Measurements from ENCODE around the gene CES2. TPM values are rescaled to one million over a fixed set of nuclear protein-coding genes. Genes with fewer than 3 reads are reported as not detected.
"Not testable (repeated sequence)": the region's sequence is repeated elsewhere in the genome, so short reads cannot be mapped to it uniquely, and the experiment has no call there.

The CES2 gene
- total RNA-seq, 2 experiments from 2014 or later, result 32.5 to 32.7 TPM

DNA sequence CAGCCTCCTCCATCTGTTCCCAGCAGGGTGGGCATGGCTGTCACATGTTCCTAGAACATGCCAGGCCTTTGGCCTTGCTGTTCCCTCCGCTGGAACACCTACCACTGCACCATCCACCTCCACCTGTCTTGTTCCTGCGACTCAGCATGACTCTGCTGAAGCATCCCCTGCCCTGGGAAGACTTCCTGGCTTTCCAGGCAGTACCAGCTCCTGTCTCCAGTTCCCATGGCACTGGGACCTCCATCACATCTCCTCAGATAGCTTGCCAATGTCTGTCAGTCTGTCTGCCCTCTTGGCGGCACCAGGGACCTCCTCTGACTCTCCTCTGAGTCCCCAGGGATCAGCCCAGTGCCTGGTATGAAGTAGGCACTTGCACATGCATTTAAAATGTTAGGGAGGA lies 39.3 kb upstream of the CES2 start:
- intact Hi-C loops (cut with micrococcal nuclease), result loop anchor here (2.0 kb wide), 2 partner anchors 33 to 51 kb away; no protein-coding TSS in a partner anchor
- H3K27ac Mint-ChIP-seq, result no peak overlapping the region
- DNase-seq, result no peak

DNA sequence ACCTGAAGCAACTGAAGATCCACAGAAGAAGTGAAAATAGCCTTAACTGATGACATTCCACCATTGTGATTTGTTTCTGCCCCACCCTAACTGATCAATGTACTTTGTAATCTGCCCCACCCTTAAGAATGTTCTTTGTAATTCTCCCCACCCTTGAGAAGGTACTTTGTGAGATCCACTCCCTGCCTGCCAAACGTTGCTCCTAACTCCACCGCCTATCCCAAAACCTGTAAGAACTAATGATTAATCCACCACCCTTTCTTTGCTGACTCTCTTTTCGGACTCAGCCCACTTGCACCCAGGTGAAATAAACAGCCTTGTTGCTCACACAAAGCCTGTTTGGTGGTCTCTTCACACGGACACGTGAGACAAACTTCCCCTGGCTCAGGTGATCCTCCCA lies 38.6 kb upstream of the CES2 start:
- ChIA-PET CTCF (interaction anchor here (2.7 to 4.4 kb wide), 4 partner anchors 8 to 36 kb away, joined by 10 to 33 read pairs (median 18); partner anchors contain the start of genes CIAO2B and RRAD), POLR2A (interaction anchor here (1.2 to 1.4 kb wide), 2 partner anchors 32 to 50 kb away, joined by 3 to 5 read pairs; no protein-coding TSS in a partner anchor)
- H3K9me3 Mint-ChIP-seq; DNase-seq; H3K4me1 Mint-ChIP-seq (ENCODE audit: low read depth); H3K27ac Mint-ChIP-seq; H3K36me3 Mint-ChIP-seq; H3K4me3 Mint-ChIP-seq; intact Hi-C loops (cut with micrococcal nuclease); H3K27me3 Mint-ChIP-seq: not testable (repeated sequence)

More for the DNA sequence above, 39.3 kb upstream of the CES2 start:
- H3K9me3 Mint-ChIP-seq, result no peaks in the 10 kb centered on the region
- H3K36me3 Mint-ChIP-seq, result peaks cover 2% of the 10 kb centered on the region
- no peak overlapping the region for H3K4me3 Mint-ChIP-seq
- H3K4me1 Mint-ChIP-seq (ENCODE audit: low read depth), result peaks cover 8% of the 10 kb centered on the region
- ChIA-PET CTCF (interaction anchor here (1.0 to 4.4 kb wide), 10 partner anchors 9 to 140 kb away, joined by 3 to 33 read pairs (median 10); partner anchors contain the start of genes CES3, CIAO2B, NAE1 and RRAD), POLR2A (interaction anchor here (1.2 to 1.4 kb wide), 2 partner anchors 33 to 50 kb away, joined by 3 to 5 read pairs; no protein-coding TSS in a partner anchor)
- no peaks in the 10 kb centered on the region for H3K27me3 Mint-ChIP-seq

DNA sequence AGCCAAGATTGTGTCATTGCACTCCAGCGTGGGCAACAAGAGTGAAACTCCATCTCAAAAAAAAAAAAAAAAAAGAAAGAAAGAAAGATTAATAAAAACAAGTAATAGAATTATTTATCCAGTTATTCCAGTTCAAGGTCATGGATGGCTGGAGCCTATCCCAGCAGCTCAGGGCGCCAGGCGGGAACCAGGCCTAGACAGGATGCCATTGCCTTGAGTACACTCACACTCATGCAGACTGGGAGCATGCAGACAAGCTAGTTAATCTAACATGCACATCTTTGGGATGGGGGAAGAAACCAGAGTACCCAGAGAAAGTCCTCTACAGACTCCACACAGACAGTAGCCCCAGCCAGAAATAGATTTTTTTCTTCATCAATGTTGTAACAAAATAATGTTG lies 37.1 kb upstream of the CES2 start:
- Mint-ChIP-seq H3K4me3 (no peak overlapping the region), H3K4me1 (ENCODE audit: low read depth) (peaks cover under 1% of the 10 kb centered on the region), H3K27me3 (no peaks in the 10 kb centered on the region), H3K27ac (no peak overlapping the region), H3K9me3 (no peaks in the 10 kb centered on the region), H3K36me3 (peaks cover under 1% of the 10 kb centered on the region)
- CTCF ChIA-PET, result interaction anchor here (1.2 to 3.5 kb wide), 2 partner anchors 7 to 31 kb away, joined by 4 to 14 read pairs; no protein-coding TSS in a partner anchor
- DNase-seq, result no peak
- intact Hi-C loops (cut with micrococcal nuclease), result no loop called here
- POLR2A ChIA-PET, result no interaction called here

DNA sequence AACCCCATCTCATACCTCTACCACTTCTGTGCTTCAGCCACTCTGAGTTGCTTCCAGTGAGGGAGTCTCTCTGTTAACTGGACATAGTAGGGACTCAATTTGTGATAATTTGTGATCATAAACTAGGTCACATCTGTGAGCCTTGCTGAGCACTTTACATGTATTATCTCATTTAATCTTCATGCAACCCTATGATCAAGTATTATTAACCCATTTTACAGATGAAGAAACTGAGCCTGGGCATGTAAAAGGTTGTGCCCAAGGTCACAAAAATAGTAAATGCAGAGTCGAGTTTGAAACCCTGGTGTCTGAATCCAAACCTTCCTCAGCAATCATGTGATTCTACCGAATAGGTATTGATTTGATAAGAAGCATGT lies 36.4 kb upstream of the CES2 start:
- DNase-seq, result no peak
- Mint-ChIP-seq H3K4me3 (no peak overlapping the region), H3K27me3 (no peaks in the 10 kb centered on the region), H3K36me3 (no peaks in the 10 kb centered on the region), H3K4me1 (ENCODE audit: low read depth) (no peaks in the 10 kb centered on the region), H3K9me3 (no peaks in the 10 kb centered on the region), H3K27ac (no peak overlapping the region)
- CTCF ChIA-PET, result no interaction called here
- intact Hi-C loops (cut with micrococcal nuclease), result no loop called here
- POLR2A ChIA-PET, result no interaction called here

DNA sequence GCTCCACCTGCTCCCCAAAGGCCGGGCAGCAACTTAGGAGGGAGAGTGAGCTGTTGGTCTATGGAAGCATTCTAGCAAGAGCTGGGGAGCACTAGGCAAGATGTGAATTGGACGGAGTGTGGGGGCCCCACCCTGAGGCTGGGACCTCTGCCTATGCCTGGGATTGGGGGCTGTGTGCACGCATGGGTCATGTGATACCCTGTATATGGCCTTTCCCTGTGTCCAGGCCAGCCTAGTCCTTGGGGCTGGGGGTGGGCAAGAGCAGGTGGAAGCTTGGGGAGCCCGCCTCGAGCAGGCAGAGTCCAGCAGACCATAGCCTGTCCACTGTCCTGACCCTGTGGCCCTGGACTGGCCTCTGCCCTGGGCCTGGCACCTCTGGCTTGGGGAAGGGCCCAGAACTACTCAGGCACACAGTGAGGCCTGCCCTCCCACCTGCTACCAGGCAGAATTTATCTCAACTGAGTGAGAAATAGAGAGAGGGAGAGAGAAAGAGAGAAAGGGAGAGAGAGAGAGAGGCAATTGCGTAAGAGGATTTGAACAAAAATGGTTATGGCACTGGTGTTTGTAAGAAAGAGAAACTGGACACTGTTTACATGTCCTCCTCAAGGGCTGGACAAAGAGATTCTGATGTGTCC lies 35.9 kb upstream of the CES2 start:
- H3K27me3 Mint-ChIP-seq, result no peaks in the 10 kb centered on the region
- intact Hi-C loops (cut with micrococcal nuclease), result no loop called here
- H3K27ac Mint-ChIP-seq, result no peak overlapping the region
- no peaks in the 10 kb centered on the region for H3K36me3 Mint-ChIP-seq
- H3K4me1 Mint-ChIP-seq (ENCODE audit: low read depth), result no peaks in the 10 kb centered on the region
- no peaks in the 10 kb centered on the region for H3K9me3 Mint-ChIP-seq
- no peak overlapping the region for H3K4me3 Mint-ChIP-seq
- ChIA-PET POLR2A (no interaction called here), CTCF (no interaction called here)
- DNase-seq, result no peak

DNA sequence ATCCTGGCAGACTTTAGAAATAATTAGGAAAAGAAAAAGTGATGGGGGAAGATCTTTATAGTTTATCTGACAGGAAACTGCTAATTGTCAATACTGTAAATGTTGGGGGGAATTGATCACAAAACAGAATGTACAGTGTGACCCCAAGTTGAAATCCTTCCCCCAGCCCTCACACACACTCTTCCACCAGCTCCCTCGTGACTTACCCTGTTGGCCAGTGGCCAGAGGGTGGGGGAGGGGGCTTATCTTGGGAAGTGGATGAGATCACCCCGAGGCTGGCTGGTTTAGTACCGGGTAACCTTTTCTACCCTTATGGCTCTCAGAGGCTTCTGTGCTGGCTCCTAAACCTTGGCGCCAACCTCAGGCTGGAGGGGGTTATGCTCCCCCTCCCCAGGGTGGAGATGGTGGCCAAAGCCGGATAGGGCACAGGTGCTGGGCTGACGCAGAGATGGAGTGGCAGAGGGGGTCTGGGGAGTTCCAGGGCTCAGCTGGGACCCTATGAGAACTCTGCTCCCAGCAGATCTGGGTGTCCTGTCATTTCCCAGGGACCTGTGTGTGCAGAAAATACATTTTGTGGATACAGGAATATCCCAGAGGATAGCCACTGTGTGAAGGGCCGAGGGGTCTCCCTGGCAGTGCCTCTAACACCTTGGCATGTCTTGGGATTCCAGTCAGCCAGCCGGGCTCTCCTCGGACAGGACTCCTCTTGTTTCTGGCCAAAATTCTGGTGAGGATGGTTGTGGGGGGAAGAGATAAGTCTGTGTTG lies 35.2 kb upstream of the CES2 start:
- H3K4me3 Mint-ChIP-seq, result no peak overlapping the region
- no peaks in the 10 kb centered on the region for H3K9me3 Mint-ChIP-seq
- ChIA-PET CTCF (interaction anchor here (0.6 to 1.1 kb wide), 2 partner anchors 37 to 255 kb away, joined by 3 read pairs; no protein-coding TSS in a partner anchor), POLR2A (no interaction called here)
- no peaks in the 10 kb centered on the region for H3K4me1 Mint-ChIP-seq (ENCODE audit: low read depth)
- no peaks in the 10 kb centered on the region for H3K36me3 Mint-ChIP-seq
- no peak overlapping the region for H3K27ac Mint-ChIP-seq
- H3K27me3 Mint-ChIP-seq, result no peaks in the 10 kb centered on the region
- intact Hi-C loops (cut with micrococcal nuclease), result no loop called here
- no peak for DNase-seq

DNA sequence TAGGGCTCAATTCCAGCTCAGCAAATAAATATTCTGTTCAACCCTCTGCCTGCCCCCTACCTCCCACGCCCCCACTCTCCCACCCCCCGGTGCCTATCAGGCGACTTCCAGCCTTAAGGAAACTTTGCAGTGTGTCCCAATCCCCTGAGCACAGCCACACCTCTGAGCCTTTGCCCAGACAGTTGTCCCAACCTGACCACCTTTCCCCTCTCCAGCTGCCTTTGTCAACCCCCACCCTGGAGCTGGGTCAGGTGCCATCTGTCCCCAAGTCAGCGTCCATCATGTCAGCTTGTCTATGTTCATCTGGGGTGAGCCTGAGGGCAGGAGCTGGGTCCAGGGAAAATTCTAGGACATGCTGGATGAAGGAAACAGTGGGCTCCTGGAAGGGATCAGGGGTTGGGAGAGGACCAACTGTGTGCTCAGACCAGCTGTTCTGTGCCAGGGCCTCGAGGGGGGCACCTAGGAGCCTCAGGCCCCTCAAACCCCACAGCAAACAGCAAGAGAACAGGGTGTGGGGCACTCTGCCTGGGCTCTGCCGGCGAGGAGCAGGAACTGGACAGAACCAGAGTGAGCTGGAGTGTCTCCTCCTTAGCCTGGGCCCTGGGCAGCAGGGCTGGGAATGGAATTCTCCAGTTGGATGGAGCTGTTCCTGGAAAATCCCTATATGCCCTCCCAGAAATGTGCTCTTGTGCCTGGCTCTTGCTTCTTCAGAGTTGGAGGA lies 34.4 kb upstream of the CES2 start:
- intact Hi-C loops (cut with micrococcal nuclease), result no loop called here
- Mint-ChIP-seq H3K4me1 (ENCODE audit: low read depth) (peaks cover 2% of the 10 kb centered on the region), H3K9me3 (no peaks in the 10 kb centered on the region), H3K27ac (no peak overlapping the region), H3K27me3 (no peaks in the 10 kb centered on the region), H3K36me3 (no peaks in the 10 kb centered on the region), H3K4me3 (no peak overlapping the region)
- ChIA-PET POLR2A (no interaction called here), CTCF (interaction anchor here (0.6 to 1.1 kb wide), 2 partner anchors 37 to 254 kb away, joined by 3 read pairs; no protein-coding TSS in a partner anchor)
- DNase-seq, result no peak

DNA sequence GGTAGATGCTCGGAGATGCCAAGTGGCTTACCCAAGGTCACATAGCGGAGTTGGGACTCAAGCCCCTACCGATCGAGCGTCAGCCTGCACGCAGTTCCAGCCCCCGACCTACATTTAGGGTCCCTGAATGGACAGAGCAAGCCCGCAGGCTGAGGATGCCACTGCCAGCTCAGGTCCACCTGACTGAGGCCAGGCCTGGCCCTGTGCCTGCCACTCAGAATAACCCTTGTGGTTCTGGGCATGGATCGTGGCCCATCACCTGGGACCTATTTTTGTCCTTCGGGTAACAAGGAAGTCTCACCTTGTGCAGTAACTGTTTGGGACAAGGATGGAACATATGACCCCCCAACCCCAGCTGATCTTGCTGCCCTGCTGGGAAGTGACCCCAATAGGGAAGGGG lies 33.7 kb upstream of the CES2 start:
- ChIA-PET POLR2A (no interaction called here), CTCF (interaction anchor here (1.1 kb wide), 1 partner anchor 254 kb away, joined by 3 read pairs; no protein-coding TSS in a partner anchor)
- no peaks in the 10 kb centered on the region for H3K36me3 Mint-ChIP-seq
- H3K4me3 Mint-ChIP-seq, result no peak overlapping the region
- no peak for DNase-seq
- no peaks in the 10 kb centered on the region for H3K9me3 Mint-ChIP-seq
- H3K27me3 Mint-ChIP-seq, result no peaks in the 10 kb centered on the region
- no peak overlapping the region for H3K27ac Mint-ChIP-seq
- intact Hi-C loops (cut with micrococcal nuclease), result no loop called here
- H3K4me1 Mint-ChIP-seq (ENCODE audit: low read depth), result peaks cover 6% of the 10 kb centered on the region

DNA sequence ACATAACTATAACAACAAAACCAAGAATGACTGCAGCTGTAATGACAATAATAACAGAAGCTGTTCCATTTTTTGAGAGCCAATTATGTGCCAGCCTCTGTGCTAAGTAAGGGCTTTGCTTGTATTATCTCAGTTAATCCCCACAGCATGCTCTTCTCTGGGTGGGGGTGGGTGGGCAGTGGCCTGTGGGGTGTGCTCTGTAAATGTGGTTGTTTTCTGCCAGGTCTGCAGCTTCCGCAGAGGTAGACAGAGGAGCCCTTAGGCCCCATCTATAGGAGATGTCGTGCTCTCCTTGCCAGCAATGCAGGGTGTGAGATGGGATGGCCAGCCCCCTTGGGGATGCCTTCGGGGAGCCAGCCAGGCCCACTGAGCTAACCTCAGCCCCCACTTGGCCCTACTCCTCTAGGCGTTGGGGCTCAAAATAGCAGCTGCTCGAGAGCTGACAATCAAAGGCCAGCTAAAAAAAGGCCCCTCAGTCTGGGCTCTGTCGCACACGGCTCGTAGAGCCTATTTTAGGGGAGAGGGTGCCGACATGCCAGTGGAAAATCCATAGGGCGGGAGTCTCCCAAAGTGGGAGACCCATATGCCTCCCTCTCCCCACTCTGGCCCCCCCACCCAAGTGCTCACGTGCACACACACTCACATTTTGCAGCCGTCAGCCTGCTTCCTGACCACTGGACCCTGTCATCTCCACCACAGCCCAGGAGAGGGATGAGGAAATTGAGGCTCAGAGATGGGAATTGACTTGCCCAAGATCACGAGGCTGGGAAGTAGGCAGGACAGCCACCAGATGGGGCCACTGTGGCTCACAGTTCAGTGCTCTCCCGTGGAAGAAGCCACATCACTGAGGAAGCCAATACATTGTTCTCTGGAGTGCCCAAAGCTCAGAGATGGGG lies 32.4 kb upstream of the CES2 start:
- no peaks in the 10 kb centered on the region for H3K9me3 Mint-ChIP-seq
- CTCF ChIA-PET, result interaction anchor here (0.9 to 3.1 kb wide), 4 partner anchors 7 to 57 kb away, joined by 3 to 14 read pairs (median 3); no protein-coding TSS in a partner anchor
- intact Hi-C loops (cut with micrococcal nuclease), result no loop called here
- H3K4me1 Mint-ChIP-seq (ENCODE audit: low read depth), result peaks cover 6% of the 10 kb centered on the region
- H3K27me3 Mint-ChIP-seq, result no peaks in the 10 kb centered on the region
- H3K4me3 Mint-ChIP-seq, result no peak overlapping the region
- DNase-seq, result no peak
- POLR2A ChIA-PET, result interaction anchor here (0.6 kb wide), 1 partner anchor 11 kb away, joined by 3 read pairs; no protein-coding TSS in a partner anchor
- H3K27ac Mint-ChIP-seq, result no peak overlapping the region
- no peaks in the 10 kb centered on the region for H3K36me3 Mint-ChIP-seq

DNA sequence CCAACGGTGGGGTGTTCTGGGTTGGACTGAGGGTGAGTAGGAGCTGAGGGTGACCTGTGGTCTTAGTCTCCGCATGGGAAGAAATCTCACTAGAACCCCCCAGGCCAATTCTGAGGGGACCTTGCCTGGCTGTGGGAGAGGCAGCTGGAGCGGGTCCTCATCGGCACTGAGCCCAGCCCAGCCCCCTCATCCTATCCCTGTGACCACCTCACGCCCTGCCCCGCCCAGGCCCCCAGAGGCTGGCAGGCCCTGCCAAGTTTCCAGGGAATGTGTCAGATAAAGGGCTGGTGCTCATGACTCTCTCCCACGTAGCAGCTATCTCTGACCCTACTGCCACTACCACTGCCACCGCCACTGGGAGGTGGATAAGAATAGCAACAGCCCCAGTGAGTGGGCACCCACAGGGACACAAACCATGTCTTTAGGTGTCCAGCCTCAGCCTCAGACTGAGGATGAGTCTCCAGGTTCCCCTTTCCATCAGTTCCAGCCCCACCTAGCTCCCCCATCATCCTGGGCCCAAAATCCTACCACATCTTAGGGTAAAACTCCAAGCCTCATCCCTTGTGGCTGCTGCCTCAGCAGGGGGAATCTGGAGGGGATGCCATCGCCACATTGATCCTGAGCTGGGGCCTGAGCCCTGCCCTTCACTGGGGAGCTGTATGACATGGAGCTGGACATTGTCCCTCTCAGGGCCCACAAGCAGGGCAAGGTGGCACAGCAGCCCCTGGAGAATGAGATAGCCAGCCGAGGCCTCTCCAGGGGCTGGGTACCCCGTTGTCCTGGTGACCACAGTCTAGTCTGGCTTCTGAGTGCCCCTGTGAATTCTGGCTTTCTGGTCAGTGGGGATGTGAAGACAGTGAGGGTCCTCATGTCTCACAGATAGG lies 31.5 kb upstream of the CES2 start:
- no peak for DNase-seq
- CTCF ChIA-PET, result interaction anchor here (1.0 to 3.1 kb wide), 2 partner anchors 8 kb away, joined by 3 to 14 read pairs; no protein-coding TSS in a partner anchor
- Mint-ChIP-seq H3K4me3 (no peak overlapping the region), H3K36me3 (no peaks in the 10 kb centered on the region), H3K4me1 (ENCODE audit: low read depth) (peaks cover 6% of the 10 kb centered on the region), H3K27me3 (no peaks in the 10 kb centered on the region), H3K27ac (no peak overlapping the region), H3K9me3 (no peaks in the 10 kb centered on the region)
- POLR2A ChIA-PET, result interaction anchor here (0.6 kb wide), 1 partner anchor 12 kb away, joined by 3 read pairs; no protein-coding TSS in a partner anchor
- intact Hi-C loops (cut with micrococcal nuclease), result no loop called here

Measured in activated CD4-positive, alpha-beta memory T cell treated with anti-CD3 and anti-CD28 coated beads for 36 hours (primary cell).